Measurements from ENCODE around the gene ARSH.
"Not testable (repeated sequence)": the region's sequence is repeated elsewhere in the genome, so short reads cannot be mapped to it uniquely, and the experiment has no call there.

The ARSH gene

GRCh38 chrX:3026074-3026815 is 19.9 kb downstream of the ARSH start:
- Histone ChIP-seq H3K27ac (ENCODE audit: insufficient read depth, low read length, poor library complexity, severe bottlenecking) (no peak overlapping the region), H3K27me3 (replicated peaks; ENCODE audit: control insufficient read depth, insufficient read depth, low read length, poor library complexity, severe bottlenecking) (no peaks in the 10 kb centered on the region), H3K36me3 (ENCODE audit: control insufficient read depth, insufficient read depth, low read length) (no peaks in the 10 kb centered on the region), H3K4me1 (ENCODE audit: control insufficient read depth, insufficient read depth, low read length, poor library complexity, severe bottlenecking) (no peaks in the 10 kb centered on the region), H3K4me3 (ENCODE audit: insufficient read depth, low read depth, low read length, poor library complexity, severe bottlenecking) (no peak overlapping the region), H3K9me3 (ENCODE audit: control insufficient read depth, low read length) (no peaks in the 10 kb centered on the region)
- no peak for DNase-seq

DNA sequence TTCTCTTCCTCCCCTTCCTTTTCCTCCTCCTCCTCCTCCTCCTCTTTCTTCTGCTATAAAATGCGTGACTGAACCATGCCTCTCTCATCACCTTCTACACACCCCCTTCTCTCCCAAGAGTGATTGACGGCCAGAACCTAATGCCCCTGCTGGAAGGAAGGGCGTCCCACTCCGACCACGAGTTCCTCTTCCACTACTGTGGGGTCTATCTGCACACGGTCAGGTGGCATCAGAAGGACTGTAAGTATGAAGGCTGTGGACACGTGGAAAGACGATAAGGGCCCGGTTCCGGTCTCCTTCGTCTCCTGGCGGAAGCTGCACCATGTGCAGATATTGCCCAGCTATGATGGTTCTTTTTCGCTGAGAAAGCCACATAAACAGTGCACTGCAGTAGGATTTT is 22.8 kb downstream of the ARSH start:
- no peaks in the 10 kb centered on the region for H3K36me3 ChIP-seq (ENCODE audit: control insufficient read depth, insufficient read depth, low read length)
- no peak overlapping the region for H3K4me3 ChIP-seq (ENCODE audit: insufficient read depth, low read depth, low read length, poor library complexity, severe bottlenecking)
- no peak overlapping the region for H3K27ac ChIP-seq (ENCODE audit: insufficient read depth, low read length, poor library complexity, severe bottlenecking)
- H3K4me1 ChIP-seq (ENCODE audit: control insufficient read depth, insufficient read depth, low read length, poor library complexity, severe bottlenecking), result no peaks in the 10 kb centered on the region
- no peaks in the 10 kb centered on the region for H3K27me3 ChIP-seq (replicated peaks; ENCODE audit: control insufficient read depth, insufficient read depth, low read length, poor library complexity, severe bottlenecking)
- H3K9me3 ChIP-seq (ENCODE audit: control insufficient read depth, low read length), result no peaks in the 10 kb centered on the region
- no peak for DNase-seq

- DNase-seq, result no peak
- no peaks in the 10 kb centered on the region for H3K4me1 ChIP-seq (ENCODE audit: control insufficient read depth, insufficient read depth, low read length, poor library complexity, severe bottlenecking)
- H3K36me3 ChIP-seq (ENCODE audit: control insufficient read depth, insufficient read depth, low read length), result no peaks in the 10 kb centered on the region
- no peaks in the 10 kb centered on the region for H3K27me3 ChIP-seq (replicated peaks; ENCODE audit: control insufficient read depth, insufficient read depth, low read length, poor library complexity, severe bottlenecking)
- no peak overlapping the region for H3K27ac ChIP-seq (ENCODE audit: insufficient read depth, low read length, poor library complexity, severe bottlenecking)
- H3K4me3 ChIP-seq (ENCODE audit: insufficient read depth, low read depth, low read length, poor library complexity, severe bottlenecking), result no peak overlapping the region
- no peaks in the 10 kb centered on the region for H3K9me3 ChIP-seq (ENCODE audit: control insufficient read depth, low read length)
These were observed 30.9 kb downstream of the ARSH start for GRCh38 chrX:3037218-3037617.

DNA sequence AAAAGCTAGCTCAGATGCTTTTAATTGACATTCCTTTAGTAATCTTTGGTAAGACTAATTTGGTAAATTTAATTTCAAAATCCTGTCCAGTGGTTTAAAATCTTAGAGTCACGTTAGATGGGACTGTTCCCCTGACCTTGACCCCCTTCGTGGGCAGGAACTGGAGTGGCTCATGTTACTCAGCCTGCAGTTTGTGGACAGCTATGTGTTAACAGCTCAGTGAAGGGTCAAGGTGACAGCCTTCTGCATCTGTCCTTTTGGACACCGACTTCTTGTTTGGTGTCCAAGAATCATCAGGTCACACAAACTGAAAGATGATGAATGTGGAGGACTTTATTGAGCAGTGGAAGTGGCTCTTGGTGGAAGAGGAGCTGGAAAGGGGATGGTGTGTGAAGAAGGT is 37.9 kb downstream of the ARSH start:
- Histone ChIP-seq H3K27ac (ENCODE audit: insufficient read depth, low read length, poor library complexity, severe bottlenecking) (no peak overlapping the region), H3K27me3 (replicated peaks; ENCODE audit: control insufficient read depth, insufficient read depth, low read length, poor library complexity, severe bottlenecking) (no peaks in the 10 kb centered on the region), H3K4me3 (ENCODE audit: insufficient read depth, low read depth, low read length, poor library complexity, severe bottlenecking) (no peak overlapping the region), H3K36me3 (ENCODE audit: control insufficient read depth, insufficient read depth, low read length) (no peaks in the 10 kb centered on the region), H3K4me1 (ENCODE audit: control insufficient read depth, insufficient read depth, low read length, poor library complexity, severe bottlenecking) (no peaks in the 10 kb centered on the region), H3K9me3 (ENCODE audit: control insufficient read depth, low read length) (no peaks in the 10 kb centered on the region)
- DNase-seq, result no peak

- no peaks in the 10 kb centered on the region for H3K36me3 ChIP-seq (ENCODE audit: control insufficient read depth, insufficient read depth, low read length)
- H3K27me3 ChIP-seq (replicated peaks; ENCODE audit: control insufficient read depth, insufficient read depth, low read length, poor library complexity, severe bottlenecking), result no peaks in the 10 kb centered on the region
- no peak overlapping the region for H3K27ac ChIP-seq (ENCODE audit: insufficient read depth, low read length, poor library complexity, severe bottlenecking)
- no peak overlapping the region for H3K4me3 ChIP-seq (ENCODE audit: insufficient read depth, low read depth, low read length, poor library complexity, severe bottlenecking)
- DNase-seq, result no peak
- H3K9me3 ChIP-seq (ENCODE audit: control insufficient read depth, low read length), result no peaks in the 10 kb centered on the region
- H3K4me1 ChIP-seq (ENCODE audit: control insufficient read depth, insufficient read depth, low read length, poor library complexity, severe bottlenecking), result no peaks in the 10 kb centered on the region
These were observed 38.3 kb downstream of the ARSH start for GRCh38 chrX:3044671-3045070.

GRCh38 chrX:3046253-3047240 is 40.2 kb downstream of the ARSH start:
- DNase-seq, result no peak
- Histone ChIP-seq H3K27me3 (replicated peaks; ENCODE audit: control insufficient read depth, insufficient read depth, low read length, poor library complexity, severe bottlenecking) (no peaks in the 10 kb centered on the region), H3K4me1 (ENCODE audit: control insufficient read depth, insufficient read depth, low read length, poor library complexity, severe bottlenecking) (no peaks in the 10 kb centered on the region), H3K4me3 (ENCODE audit: insufficient read depth, low read depth, low read length, poor library complexity, severe bottlenecking) (no peak overlapping the region), H3K27ac (ENCODE audit: insufficient read depth, low read length, poor library complexity, severe bottlenecking) (no peak overlapping the region), H3K9me3 (ENCODE audit: control insufficient read depth, low read length) (no peaks in the 10 kb centered on the region), H3K36me3 (ENCODE audit: control insufficient read depth, insufficient read depth, low read length) (no peaks in the 10 kb centered on the region)

GRCh38 chrX:3050523-3051175 is 44.3 kb downstream of the ARSH start:
- H3K4me1 ChIP-seq (ENCODE audit: control insufficient read depth, insufficient read depth, low read length, poor library complexity, severe bottlenecking); H3K4me3 ChIP-seq (ENCODE audit: insufficient read depth, low read depth, low read length, poor library complexity, severe bottlenecking); DNase-seq; H3K9me3 ChIP-seq (ENCODE audit: control insufficient read depth, low read length); H3K36me3 ChIP-seq (ENCODE audit: control insufficient read depth, insufficient read depth, low read length); H3K27me3 ChIP-seq (replicated peaks; ENCODE audit: control insufficient read depth, insufficient read depth, low read length, poor library complexity, severe bottlenecking); H3K27ac ChIP-seq (ENCODE audit: insufficient read depth, low read length, poor library complexity, severe bottlenecking): not testable (repeated sequence)

DNA sequence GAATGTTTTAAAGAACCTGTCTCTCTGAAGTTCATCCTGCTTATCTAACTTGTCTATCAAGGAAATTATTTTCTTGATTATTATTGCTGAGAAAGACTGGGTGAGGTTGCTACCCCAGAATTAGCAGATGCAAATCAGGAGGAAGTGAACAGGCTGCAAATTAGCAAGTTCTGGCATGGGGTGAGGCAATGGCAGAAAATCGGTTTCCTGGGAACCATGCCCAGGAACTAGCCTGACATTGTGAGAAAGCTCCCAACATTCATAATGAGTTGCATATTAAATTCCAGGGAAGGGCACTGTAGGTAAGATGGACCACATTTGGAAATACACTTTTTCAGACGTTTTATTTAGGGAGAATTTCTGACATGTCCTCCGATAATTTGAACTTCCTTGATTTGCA is 46.5 kb downstream of the ARSH start:
- Histone ChIP-seq H3K9me3 (ENCODE audit: control insufficient read depth, low read length) (no peaks in the 10 kb centered on the region), H3K4me1 (ENCODE audit: control insufficient read depth, insufficient read depth, low read length, poor library complexity, severe bottlenecking) (no peaks in the 10 kb centered on the region), H3K36me3 (ENCODE audit: control insufficient read depth, insufficient read depth, low read length) (no peaks in the 10 kb centered on the region), H3K27ac (ENCODE audit: insufficient read depth, low read length, poor library complexity, severe bottlenecking) (no peak overlapping the region), H3K27me3 (replicated peaks; ENCODE audit: control insufficient read depth, insufficient read depth, low read length, poor library complexity, severe bottlenecking) (no peaks in the 10 kb centered on the region), H3K4me3 (ENCODE audit: insufficient read depth, low read depth, low read length, poor library complexity, severe bottlenecking) (no peak overlapping the region)
- DNase-seq, result no peak

- no peak for DNase-seq
- H3K4me1 ChIP-seq (ENCODE audit: control insufficient read depth, insufficient read depth, low read length, poor library complexity, severe bottlenecking), result no peaks in the 10 kb centered on the region
- no peak overlapping the region for H3K27ac ChIP-seq (ENCODE audit: insufficient read depth, low read length, poor library complexity, severe bottlenecking)
These were observed 60.2 kb downstream of the ARSH start for GRCh38 chrX:3066555-3066954.

GRCh38 chrX:3075959-3076358 is 69.6 kb downstream of the ARSH start:
- H3K27me3 ChIP-seq (replicated peaks; ENCODE audit: control insufficient read depth, insufficient read depth, low read length, poor library complexity, severe bottlenecking), result no peaks in the 10 kb centered on the region
- H3K4me3 ChIP-seq (ENCODE audit: insufficient read depth, low read depth, low read length, poor library complexity, severe bottlenecking), result no peak overlapping the region
- H3K9me3 ChIP-seq (ENCODE audit: control insufficient read depth, low read length), result no peaks in the 10 kb centered on the region
- DNase-seq, result no peak
- H3K36me3 ChIP-seq (ENCODE audit: control insufficient read depth, insufficient read depth, low read length), result no peaks in the 10 kb centered on the region
- no peak overlapping the region for H3K27ac ChIP-seq (ENCODE audit: insufficient read depth, low read length, poor library complexity, severe bottlenecking)
- no peaks in the 10 kb centered on the region for H3K4me1 ChIP-seq (ENCODE audit: control insufficient read depth, insufficient read depth, low read length, poor library complexity, severe bottlenecking)

More at GRCh38 chrX:3066555-3066954, 60.2 kb downstream of the ARSH start:
- Histone ChIP-seq H3K4me3 (ENCODE audit: insufficient read depth, low read depth, low read length, poor library complexity, severe bottlenecking) (no peak overlapping the region), H3K27me3 (replicated peaks; ENCODE audit: control insufficient read depth, insufficient read depth, low read length, poor library complexity, severe bottlenecking) (no peaks in the 10 kb centered on the region), H3K9me3 (ENCODE audit: control insufficient read depth, low read length) (no peaks in the 10 kb centered on the region), H3K36me3 (ENCODE audit: control insufficient read depth, insufficient read depth, low read length) (no peaks in the 10 kb centered on the region)
